Activated CD8-positive, alpha-beta memory T cell treated with anti-CD3 and anti-CD28 coated beads, Interleukin-2, amount 50 U/mL, for 1 hour (primary cell): ENCODE measurements around the gene TM4SF1.
"Not testable (repeated sequence)": the region's sequence is repeated elsewhere in the genome, so short reads cannot be mapped to it uniquely, and the experiment has no call there.

ENCODE experiments used
- DNase-seq: peaks from one replicate; pipeline ENCODE4 v3.0.0-alpha.2; 2020; ENCODE audit errors: extremely low read depth

The TM4SF1 gene

GRCh38 chr3:149395107-149396089 lies 17.9 kb upstream of the TM4SF1 start:
- DNase-seq: no peak

DNA sequence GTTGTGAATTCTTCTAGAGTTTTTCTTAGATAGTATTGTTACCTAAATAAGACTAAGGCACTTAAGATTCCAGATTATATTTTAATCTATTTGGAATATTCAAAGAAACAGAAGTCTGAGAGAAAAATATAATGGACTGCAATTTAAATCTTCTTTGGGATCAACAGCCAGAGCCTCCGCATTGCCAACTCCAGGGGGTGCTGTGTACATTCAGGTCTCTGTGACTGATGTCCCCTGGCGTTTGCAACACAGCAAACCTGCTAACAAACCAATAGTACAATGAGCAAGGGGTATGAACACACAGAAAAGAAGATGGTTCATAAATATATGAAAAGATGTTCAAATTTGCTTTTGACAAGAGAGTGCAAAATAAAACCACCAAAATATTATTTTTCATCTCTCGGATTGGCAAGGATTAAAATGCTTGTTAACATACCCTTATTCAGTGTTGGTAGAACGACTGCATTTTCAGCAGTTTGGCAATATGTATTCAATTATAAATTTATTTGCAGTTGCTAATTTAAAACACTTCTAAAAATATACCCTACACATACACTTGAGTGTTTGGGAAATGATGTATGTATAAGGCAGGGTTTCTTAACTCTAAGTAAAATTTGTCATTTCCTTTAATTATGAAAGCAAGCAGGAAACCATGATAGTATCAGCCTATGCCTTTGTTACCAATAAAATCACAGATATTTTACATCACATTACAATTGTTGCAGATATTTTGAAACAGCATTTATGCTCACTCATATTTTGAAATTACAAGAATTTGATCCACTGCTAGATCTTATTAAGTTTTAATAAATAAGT lies 16.1 kb upstream of the TM4SF1 start:
- DNase-seq: no peak

DNA sequence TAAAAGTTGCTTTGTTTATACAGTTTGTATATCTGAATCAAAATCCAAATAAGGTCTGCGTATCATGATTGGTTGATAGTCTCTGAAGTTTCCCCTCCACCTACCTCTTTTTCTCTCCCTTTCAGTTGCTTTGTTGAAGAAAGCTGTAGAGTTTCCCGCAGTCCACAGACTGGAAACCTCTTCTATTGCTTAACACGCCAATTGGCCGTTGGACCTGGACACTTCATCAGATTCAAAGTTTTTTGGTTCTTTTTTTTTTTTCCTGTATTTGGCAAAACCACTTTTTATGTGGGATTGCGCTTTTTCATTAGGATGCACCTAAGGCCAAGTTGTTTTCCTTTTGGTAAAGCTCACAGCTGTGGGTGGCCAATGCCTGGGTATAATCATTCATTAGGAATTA lies 14.5 kb upstream of the TM4SF1 start:
- no peak for DNase-seq

GRCh38 chr3:149390772-149391212 lies 13.3 kb upstream of the TM4SF1 start:
- no peak for DNase-seq

- no peak for DNase-seq
Observed at GRCh38 chr3:149390294-149390693, 12.8 kb upstream of the TM4SF1 start.

GRCh38 chr3:149388531-149389417 lies 11.3 kb upstream of the TM4SF1 start:
- no peak for DNase-seq

DNA sequence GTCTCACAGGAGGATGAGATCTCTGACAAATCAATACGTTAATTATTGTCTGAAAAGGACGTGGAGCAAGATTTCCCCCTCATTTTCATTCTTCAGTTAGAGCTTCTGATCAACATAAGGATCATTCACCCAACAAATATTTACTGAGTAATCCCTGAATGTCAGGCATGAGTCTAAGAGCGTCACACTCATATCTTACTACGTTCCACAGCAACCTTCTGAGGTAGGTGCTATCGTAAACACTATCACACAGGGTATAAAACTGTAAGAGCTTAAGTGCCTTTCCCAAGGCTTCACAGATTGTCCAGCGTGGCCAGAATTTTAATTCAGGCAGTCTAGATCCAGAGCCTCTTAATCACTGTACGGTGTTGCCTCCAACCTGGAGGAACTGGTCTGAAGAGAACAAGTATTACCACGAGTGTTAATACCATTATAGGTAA lies 10.6 kb upstream of the TM4SF1 start:
- DNase-seq: no peak

- no peak for DNase-seq
Observed at GRCh38 chr3:149386299-149386606, 8.8 kb upstream of the TM4SF1 start.

DNA sequence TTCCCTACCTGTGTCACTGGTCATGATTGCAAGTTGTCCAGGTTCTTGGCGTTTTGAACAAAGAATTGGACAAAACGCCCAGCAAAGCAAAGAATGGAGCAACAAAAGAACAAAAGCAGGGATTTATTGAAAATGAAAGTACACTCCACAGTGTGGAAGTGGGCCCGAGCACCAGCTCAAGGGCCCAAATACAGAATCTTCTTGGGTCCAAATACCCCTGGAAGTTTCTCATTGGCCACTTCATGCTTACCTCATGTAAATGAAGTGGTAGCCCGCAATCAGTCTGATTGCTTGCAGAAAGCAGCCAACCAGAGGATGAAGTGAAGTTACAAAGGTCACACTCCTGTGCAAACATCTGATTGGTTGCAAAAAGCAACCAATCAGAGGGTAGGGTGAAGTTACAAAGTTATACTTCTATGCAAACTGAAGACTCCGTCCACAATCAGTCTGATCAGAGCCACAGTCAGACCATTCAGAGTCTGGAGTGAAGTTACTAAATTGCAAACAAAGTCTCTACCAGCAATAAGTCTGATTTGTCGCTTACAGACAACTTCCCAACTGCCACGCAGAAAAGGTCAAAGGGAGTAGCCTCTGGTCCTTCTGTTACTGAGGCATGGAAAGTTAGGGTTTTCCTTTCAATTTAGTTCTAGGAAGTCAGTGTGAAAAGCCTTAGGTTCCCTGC lies 8.3 kb upstream of the TM4SF1 start:
- no peak for DNase-seq

- DNase-seq: no peak
Observed at GRCh38 chr3:149384911-149385321, 7.5 kb upstream of the TM4SF1 start.

- DNase-seq: no peak
Observed at GRCh38 chr3:149384167-149384566, 6.7 kb upstream of the TM4SF1 start.

GRCh38 chr3:149383703-149384102 lies 6.3 kb upstream of the TM4SF1 start:
- no peak for DNase-seq

- DNase-seq: no peak
Observed at GRCh38 chr3:149382518-149382917, 5.1 kb upstream of the TM4SF1 start.

- DNase-seq: no peak
Observed at GRCh38 chr3:149382101-149382467, 4.6 kb upstream of the TM4SF1 start.

- DNase-seq: no peak
Observed at GRCh38 chr3:149381173-149382100, 4.0 kb upstream of the TM4SF1 start.

DNA sequence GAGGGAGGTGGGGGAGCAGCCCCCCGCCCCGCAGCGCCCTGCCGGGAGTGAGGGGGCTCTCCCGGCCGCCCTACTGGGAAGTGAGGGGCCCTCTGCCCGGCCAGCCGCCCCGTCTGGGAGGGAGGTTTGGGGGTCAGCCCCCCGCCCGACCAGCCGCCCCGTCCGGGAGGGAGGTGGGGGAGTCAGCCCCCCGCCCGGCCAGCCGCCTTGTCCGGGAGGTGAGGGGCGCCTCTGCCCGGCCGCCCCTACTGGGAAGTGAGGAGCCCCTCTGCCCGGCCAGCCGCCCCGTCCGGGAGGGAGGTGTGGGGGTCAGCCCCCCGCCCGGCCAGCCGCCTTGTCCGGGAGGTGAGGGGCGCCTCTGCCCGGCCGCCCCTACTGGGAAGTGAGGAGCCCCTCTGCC lies 2.8 kb upstream of the TM4SF1 start:
- DNase-seq: not testable (repeated sequence)

GRCh38 chr3:149378478-149379309 lies 1.2 kb upstream of the TM4SF1 start:
- DNase-seq: no peak

DNA sequence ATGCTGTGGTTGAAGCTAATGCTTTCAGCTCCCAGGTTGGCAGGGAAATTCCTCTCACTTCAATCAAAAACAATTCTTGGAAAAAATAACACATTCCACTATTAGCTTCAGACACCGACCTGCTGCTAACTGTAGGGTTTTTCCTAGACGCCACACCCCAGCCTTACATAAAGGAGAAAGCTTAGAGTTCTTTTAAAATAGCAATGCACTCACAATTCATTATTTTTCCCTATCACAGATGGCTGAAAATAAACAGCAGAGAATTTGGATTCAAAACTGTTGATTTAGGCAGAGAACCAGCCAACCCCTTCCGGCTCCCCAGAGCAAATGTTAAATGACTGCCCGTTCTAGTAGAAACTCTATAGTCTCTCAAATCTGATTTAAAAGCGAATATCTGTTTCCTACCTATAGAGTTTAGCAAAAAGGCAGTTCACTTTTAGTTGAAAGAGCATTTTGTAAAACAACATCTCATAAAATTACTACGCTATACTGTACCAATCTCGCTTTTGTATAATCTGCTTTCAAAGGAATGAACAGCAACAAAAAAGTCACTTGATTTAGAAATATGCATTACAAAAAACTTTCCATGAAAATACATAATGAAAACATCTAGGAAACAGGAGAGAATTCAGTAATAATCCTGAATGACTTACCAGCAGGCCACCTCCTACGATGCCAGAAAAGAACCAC lies 586 bp downstream of the TM4SF1 start:
- no peak for DNase-seq
